SK-N-SH (cell line): Measurements from ENCODE around the gene ERCC6L. TPM values are rescaled to one million over a fixed set of nuclear protein-coding genes. Genes with fewer than 3 reads are reported as not detected.

Source experiments
- CTCF ChIA-PET: fragments of 300-600, 350-600 bp; formaldehyde crosslinking; extraction: SDS; loops from one replicate; lab custom pipeline; 2021; lab: Yijun Ruan, JAX
- POLR2A ChIA-PET: fragments of 350-600 bp; sonication (Branson Sonifier 250); formaldehyde crosslinking; extraction: SDS; loops from one replicate; lab custom pipeline; 2020; ENCODE audit warnings: antibody characterized with exemption, inconsistent platforms; lab: Yijun Ruan, JAX
- DNase-seq: peaks from one replicate; pipeline ENCODE4 v3.0.0; 2012
- H2AFZ ChIP-seq: fragments of 200-600 bp; sonication (generic); 2 replicates; pipeline ENCODE4 v1.8.1; 2016; ENCODE audit warnings: antibody characterized with exemption, mild to moderate bottlenecking, low read depth
- H3F3A ChIP-seq: fragments of 200-600 bp; sonication (generic); replicated peaks from 2 replicates; pipeline ENCODE3; 2016; ENCODE audit warnings: antibody characterized with exemption, mild to moderate bottlenecking; ENCODE audit not compliant: insufficient read depth
- H3K27ac ChIP-seq, 2 experiments: fragments of 200-500 bp in 1 of 2; fragments of 200-600 bp in 1 of 2; sonication (Bioruptor generic) in 1 of 2; sonication (generic), shearing (Covaris generic) in 1 of 2; 2 replicates each; pipeline versions ENCODE4 v1.5.1 to v1.6.1; 2014 to 2016; ENCODE audit warnings: low read depth in 2 of 2, inconsistent platforms in 1 of 2, low read length in 1 of 2, mild to moderate bottlenecking in 1 of 2, mixed read lengths in 1 of 2
- H3K27me3 ChIP-seq: fragments of 200-600 bp; sonication (generic), shearing (Covaris generic); 2 replicates; pipeline ENCODE4 v1.6.1; 2016; ENCODE audit warnings: mixed run types; ENCODE audit not compliant: insufficient read depth
- H3K36me3 ChIP-seq, 2 experiments: fragments of 200-500 bp in 1 of 2; fragments of 200-600 bp in 1 of 2; sonication (Bioruptor generic) in 1 of 2; sonication (generic) in 1 of 2; replicated peaks in 1 of 2; 2 replicates each; pipeline versions ENCODE3 to v1.5.1; 2014 to 2016; ENCODE audit warnings: low read length in 1 of 2, mild to moderate bottlenecking in 1 of 2; ENCODE audit not compliant: insufficient read depth in 2 of 2, control insufficient read depth in 1 of 2
- H3K4me1 ChIP-seq, 2 experiments: fragments of 200-500 bp in 1 of 2; fragments of 200-600 bp in 1 of 2; sonication (Bioruptor generic) in 1 of 2; sonication (generic), shearing (Covaris generic) in 1 of 2; 2 replicates each; pipeline versions ENCODE4 v1.5.1 to v1.6.1; 2014 to 2016; ENCODE audit warnings: low read depth in 1 of 2, low read length in 1 of 2, mixed run types in 1 of 2; ENCODE audit not compliant: insufficient read depth in 2 of 2, control insufficient read depth in 1 of 2
- H3K4me2 ChIP-seq: fragments of 200-600 bp; sonication (generic), shearing (Covaris generic); 2 replicates; pipeline ENCODE4 v1.6.1; 2017; ENCODE audit warnings: mixed run types
- H3K4me3 ChIP-seq, 2 experiments: fragments of 200-500 bp in 1 of 2; fragments of 200-600 bp in 1 of 2; sonication (Bioruptor generic) in 1 of 2; sonication (generic), shearing (Covaris generic) in 1 of 2; 2 replicates each; pipeline versions ENCODE4 v1.5.1 to v1.8.1; 2014 to 2016; ENCODE audit warnings: low read depth in 2 of 2, inconsistent platforms in 1 of 2, low read length in 1 of 2, mild to moderate bottlenecking in 1 of 2, mixed read lengths in 1 of 2, moderate library complexity in 1 of 2
- H3K79me2 ChIP-seq: fragments of 200-600 bp; sonication (generic); 2 replicates; pipeline ENCODE4 v1.8.1; 2017; ENCODE audit warnings: mild to moderate bottlenecking; ENCODE audit not compliant: insufficient read depth
- H3K9ac ChIP-seq: fragments of 200-600 bp; sonication (generic); 2 replicates; pipeline ENCODE4 v1.6.1; 2017; ENCODE audit warnings: mixed run types
- H3K9me2 ChIP-seq: fragments of 200-600 bp; sonication (generic); 2 replicates; pipeline ENCODE4 v1.6.1; 2017; ENCODE audit warnings: mixed run types
- H3K9me3 ChIP-seq: fragments of 200-600 bp; sonication (generic); 2 replicates; pipeline ENCODE4 v1.6.1; 2017; ENCODE audit warnings: mixed run types, mild to moderate bottlenecking, moderate library complexity
- H4K20me1 ChIP-seq: fragments of 200-600 bp; sonication (generic); 2 replicates; pipeline ENCODE4 v1.6.1; 2017; ENCODE audit warnings: mild to moderate bottlenecking, mixed run types; ENCODE audit not compliant: insufficient read depth
- CHD2 ChIP-seq: fragments of 150-350 bp; IDR thresholded peaks from 2 replicates; pipeline ENCODE4 v1.6.1; 2018; ENCODE audit warnings: low read length; ENCODE audit not compliant: partially characterized antibody
- ELF1 ChIP-seq: IDR thresholded peaks from 2 replicates; pipeline ENCODE4 v1.4.0; 2012
- EP300 ChIP-seq, 2 experiments: IDR thresholded peaks; 2 replicates each; pipeline versions ENCODE4 v1.4.0 to v1.6.1; 2012; ENCODE audit warnings: borderline replicate concordance in 1 of 2, low read depth in 1 of 2, low read length in 1 of 2
- FOXM1 ChIP-seq: IDR thresholded peaks from 2 replicates; pipeline ENCODE4 v1.4.0; 2012; ENCODE audit warnings: low read depth, mild to moderate bottlenecking
- GABPA ChIP-seq: IDR thresholded peaks from 2 replicates; pipeline ENCODE4 v1.4.0; 2012; ENCODE audit warnings: low read depth, mild to moderate bottlenecking
- MAX ChIP-seq: IDR thresholded peaks from 2 replicates; pipeline ENCODE4 v1.4.0; 2012; ENCODE audit warnings: low read depth
- MEF2A ChIP-seq: IDR thresholded peaks from 2 replicates; pipeline ENCODE4 v1.4.0; 2012; ENCODE audit warnings: low read depth, borderline replicate concordance
- NFIC ChIP-seq: IDR thresholded peaks from 2 replicates; pipeline ENCODE4 v1.4.0; 2012; ENCODE audit warnings: borderline replicate concordance
- NRF1 ChIP-seq: IDR thresholded peaks from 2 replicates; pipeline ENCODE4 v1.6.1; 2012; ENCODE audit warnings: low read depth, mild to moderate bottlenecking, low read length
- RFX5 ChIP-seq: IDR thresholded peaks from 2 replicates; pipeline ENCODE4 v1.6.1; 2012; ENCODE audit warnings: mild to moderate bottlenecking, improper control_type of control experiment, low read length
- RXRA ChIP-seq: IDR thresholded peaks from 2 replicates; pipeline ENCODE4 v1.4.0; 2012; ENCODE audit warnings: low read depth, mild to moderate bottlenecking, borderline replicate concordance
- TAF1 ChIP-seq: IDR thresholded peaks from 2 replicates; pipeline ENCODE4 v1.6.1; 2012; ENCODE audit warnings: low read depth, mild to moderate bottlenecking, low read length, moderate library complexity, borderline replicate concordance
- TCF12 ChIP-seq: IDR thresholded peaks from 2 replicates; pipeline ENCODE4 v1.4.0; 2012
- USF2 ChIP-seq: fragments of 150-350 bp; IDR thresholded peaks from 2 replicates; pipeline ENCODE4 v1.6.1; 2017; ENCODE audit warnings: antibody characterized with exemption, low read length, low read depth, borderline replicate concordance
- YY1 ChIP-seq: IDR thresholded peaks from 2 replicates; pipeline ENCODE4 v1.4.0; 2012; ENCODE audit warnings: low read depth, mild to moderate bottlenecking
- WGBS: methylation state at CpG from one replicate; pipeline ENCODE4 v1.1.6; 2017; ENCODE audit warnings: low lambda C conversion rate; 5-methylcytosine and 5-hydroxymethylcytosine counted together
- polyA plus RNA-seq, 3 experiments: library from polyadenylated mRNA; depleted of rRNA; stranded (reverse); fragments of >200 nt; gene quantifications; 2 replicates each; pipeline ENCODE4 v1.2.3, GENCODE V29; 2012

ERCC6L gene
- polyA plus RNA-seq, 1 of the 3 experiments (the other 2 are of a cell fraction): 1.5 TPM

GRCh38 chrX:72268597-72269365 is 30.0 kb upstream of the ERCC6L start:
- peak overlapping the region in 1 of 2 experiments; percentile 88; a peak in 2 of 4 replicates for H3K27ac ChIP-seq
- peak overlapping the region; percentile 33; the same call in 1 of the 2 replicates for H3K9ac ChIP-seq
- no peak overlapping the region for H2AFZ ChIP-seq
- ChIA-PET POLR2A (interaction anchor here (0.6 to 2.4 kb wide), 2 partner anchors 8 to 142 kb away, joined by 6 to 19 read pairs; partner anchors contain the start of gene RPS4X), CTCF (interaction anchor here (0.9 to 2.6 kb wide), 3 partner anchors 8 to 23 kb away, joined by 3 to 12 read pairs (median 4); partner anchors contain the start of gene RPS4X)
- peaks cover 48% of the 10 kb centered on the region for H4K20me1 ChIP-seq
- H3K27me3 ChIP-seq: no peaks in the 10 kb centered on the region
- peaks cover 11 to 42% of the 10 kb centered on the region in 2 experiments; a peak in 3 of 4 replicates for H3K4me1 ChIP-seq
- TF ChIP-seq TCF12 (no peak; the same call in 1 of the 2 replicates), RFX5 (no peak), TAF1 (no peak), NRF1 (no peak), MAX (no peak), RXRA (no peak), EP300 (IDR thresholded peaks at IDR 0.05; ENCODE audit: borderline replicate concordance in 1 of 2, low read depth in 1 of 2, low read length in 1 of 2) (no peak), USF2 (no peak), YY1 (no peak)
- H3K9me2 ChIP-seq: no peaks in the 10 kb centered on the region
- peaks cover 65% of the 10 kb centered on the region for H3F3A ChIP-seq
- peak overlapping the region; percentile 27; the same call in 1 of the 2 replicates for H3K4me2 ChIP-seq
- 85% methylated on average over 2 of the region's 2 CpGs for WGBS
- DNase-seq: no peak
- peaks cover 20% of the 10 kb centered on the region; the same call in 1 of the 2 replicates for H3K79me2 ChIP-seq
- peaks cover 43 to 52% of the 10 kb centered on the region in 2 experiments for H3K36me3 ChIP-seq
- H3K4me3 ChIP-seq: no peak overlapping the region
- H3K9me3 ChIP-seq: no peaks in the 10 kb centered on the region

- no peak for DNase-seq
- Histone ChIP-seq H3K9ac (no peak overlapping the region), H3K4me1 (peaks cover 0 to 15% of the 10 kb centered on the region in 2 experiments; a peak in 2 of 4 replicates), H3K79me2 (no peaks in the 10 kb centered on the region), H3F3A (peaks cover 30% of the 10 kb centered on the region), H2AFZ (no peak overlapping the region), H3K4me3 (no peak overlapping the region), H3K36me3 (peaks cover 14 to 23% of the 10 kb centered on the region in 2 experiments), H4K20me1 (peaks cover 13% of the 10 kb centered on the region), H3K27me3 (no peaks in the 10 kb centered on the region), H3K4me2 (no peak overlapping the region), H3K9me3 (no peaks in the 10 kb centered on the region), H3K27ac (no peak overlapping the region)
- POLR2A ChIA-PET: no interaction called here
- WGBS: 95% methylated on average over 3 of the region's 3 CpGs
- CTCF ChIA-PET: no interaction called here
- TF ChIP-seq FOXM1 (no peak), ELF1 (no peak), NFIC (no peak), CHD2 (no peak), GABPA (no peak), MEF2A (no peak), EP300 (IDR thresholded peaks at IDR 0.05; ENCODE audit: borderline replicate concordance in 1 of 2, low read depth in 1 of 2, low read length in 1 of 2) (no peak), YY1 (no peak)
- TF ChIP-seq, all 33 proteins: peak for 0
- no peaks in the 10 kb centered on the region for H3K9me2 ChIP-seq
These were observed 26.4 kb upstream of the ERCC6L start for GRCh38 chrX:72265263-72265662.
